Adrenal gland (tissue), 12 donors: ENCODE measurements around the gene TIMM44. TPM values are rescaled to one million over a fixed set of nuclear protein-coding genes. Genes with fewer than 3 reads are reported as not detected.
A peak's percentile ranks its signal among the peaks of the same experiment; 100 is the strongest.

Experiments
- DNase-seq, 7 donors: peaks; one replicate each; pipeline ENCODE4 v3.0.0-alpha.2; 2019 to 2020
- H3K27ac ChIP-seq, 5 donors: fragments of 200-600 bp; sonication (generic) in 4 of 5; 1 replicate in 3 of 5; 2 replicates in 2 of 5; pipeline versions ENCODE4 v1.5.1 to v1.8.0; 2016 to 2020; ENCODE audit warnings: mild to moderate bottlenecking in 1 of 5
- H3K27me3 ChIP-seq: fragments of 200-600 bp; 2 replicates; pipeline ENCODE4 v1.8.0; 2021
- H3K36me3 ChIP-seq, 2 donors: fragments of 200-600 bp; replicated peaks in 1 of 2; 1 replicate in 1 of 2; 2 replicates in 1 of 2; pipeline versions ENCODE4 v1.5.1 to v1.8.0; 2018 to 2022
- H3K4me1 ChIP-seq, 2 donors: fragments of 200-600 bp; replicated peaks in 1 of 2; 1 replicate in 1 of 2; 2 replicates in 1 of 2; pipeline versions ENCODE4 v1.5.1 to v1.8.0; 2018 to 2021
- H3K4me3 ChIP-seq, 4 donors: fragments of 200-600 bp; sonication (generic) in 3 of 4; one replicate each; pipeline ENCODE4 v1.5.1; 2016 to 2018
- H3K9me3 ChIP-seq, 3 donors: fragments of 200-600 bp; sonication (generic) in 1 of 3; replicated peaks in 1 of 3; 1 replicate in 2 of 3; 2 replicates in 1 of 3; pipeline versions ENCODE4 v1.5.1 to v1.8.0; 2016 to 2021
- POLR2A ChIP-seq, 2 donors: fragments of 450-650 bp; IDR thresholded peaks; one replicate each; pipeline ENCODE4 v1.6.1; 2017; ENCODE audit warnings: antibody characterized with exemption in 2 of 2, mild to moderate bottlenecking in 2 of 2, moderate library complexity in 1 of 2
- WGBS, 4 donors: extraction: QIAGEN DNeasy Blood & Tissue Kit in 2 of 4; methylation state at CpG; one replicate each; pipeline versions ENCODE4 v1.1.5 to v1.1.7; 2013 to 2017; 5-methylcytosine and 5-hydroxymethylcytosine counted together
- intact Hi-C, 2 donors: fragments of 100-400 bp; cut with DNase I; formaldehyde crosslinking; loops; one replicate each; pipeline versions ENCODE4 v1.14.1 to v1.15.0; 2022 to 2023
- polyA plus RNA-seq, 3 donors: library from polyadenylated mRNA; stranded (reverse); fragments of 200-250 nt in 2 of 3; fragments of 350-450 nt in 1 of 3; fragmentation: Illumina TruSeq in 1 of 3; extraction: RNeasy Lipid Tissue Mini Kit (QIAGEN cat#74804) in 1 of 3; gene quantifications; one replicate each; pipeline ENCODE4 v1.2.3, GENCODE V29; 2013 to 2014
- total RNA-seq, 9 donors: library from RNA; depleted of rRNA in 4 of 9; stranded (reverse); fragments of >200 nt in 4 of 9; fragments of 120-200 nt in 1 of 9; fragmentation: NEBNext Ultra II Directional in 1 of 9; extraction: Animal tissue kit (Norgen Biotek cat#: 25700) in 1 of 9; gene quantifications; one replicate each; pipeline versions ENCODE4 v1.1.0 to v1.2.4, GENCODE V29; 2013 to 2023
- TF ChIP-seq, protein P1 (sequence below), 6 experiments: fragments of 450-650 bp in 4 of 6; fragments of 200-600 bp in 2 of 6; sonication (generic) in 1 of 6; IDR thresholded peaks; 1 replicate in 5 of 6; 2 replicates in 1 of 6; pipeline versions ENCODE4 v1.5.1 to v1.8.0; 2016 to 2021; ENCODE audit warnings: antibody characterized with exemption in 6 of 6, mild to moderate bottlenecking in 2 of 6, moderate library complexity in 1 of 6
- donor health status: healthy with polysubstance abuse.
- donor health status: Bipolar disorder and iron deficiency.
- donor health status: DM: yes; HTN: yes; CAD: no.
- donor health status: DM: no; HTN: no; CAD: no.
- donor health status: DM: no; HTN: no; CAD: no.
- donor health status: DM: yes; HTN: yes; CAD: no.

The TIMM44 gene
- total and polyA plus RNA-seq, 12 donors = 48.1 to 218 (median 60.8) TPM

DNA sequence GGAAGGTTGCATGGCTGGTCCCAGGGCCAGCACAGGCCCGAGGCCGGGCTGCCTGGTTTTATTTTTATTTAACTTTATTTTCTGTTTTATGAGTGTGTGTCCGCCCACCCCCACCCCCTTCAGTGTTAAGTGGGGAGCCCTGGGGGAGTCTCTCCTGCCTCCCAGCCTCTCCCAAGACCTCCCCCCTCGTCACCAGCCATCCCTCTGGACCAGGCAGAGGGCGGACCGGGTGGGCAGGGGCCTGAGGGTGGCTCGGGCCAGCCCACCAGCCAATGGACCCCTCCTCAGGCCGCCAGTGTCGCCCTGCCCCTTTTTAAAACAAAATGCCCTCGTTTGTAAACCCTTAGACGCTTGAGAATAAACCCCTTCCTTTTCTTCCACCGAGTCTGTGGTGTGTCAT is 29.4 kb downstream of the TIMM44 start:
- Histone ChIP-seq H3K9me3 (no peaks in the 10 kb centered on the region), H3K4me1 (peaks cover 12 to 14% of the 10 kb centered on the region in 2 donors), H3K36me3 (peaks cover 0 to 35% of the 10 kb centered on the region in 2 donors), H3K27ac (no peak overlapping the region), H3K27me3 (peaks cover 25% of the 10 kb centered on the region), H3K4me3 (no peak overlapping the region)
- TF ChIP-seq, protein P1, sequence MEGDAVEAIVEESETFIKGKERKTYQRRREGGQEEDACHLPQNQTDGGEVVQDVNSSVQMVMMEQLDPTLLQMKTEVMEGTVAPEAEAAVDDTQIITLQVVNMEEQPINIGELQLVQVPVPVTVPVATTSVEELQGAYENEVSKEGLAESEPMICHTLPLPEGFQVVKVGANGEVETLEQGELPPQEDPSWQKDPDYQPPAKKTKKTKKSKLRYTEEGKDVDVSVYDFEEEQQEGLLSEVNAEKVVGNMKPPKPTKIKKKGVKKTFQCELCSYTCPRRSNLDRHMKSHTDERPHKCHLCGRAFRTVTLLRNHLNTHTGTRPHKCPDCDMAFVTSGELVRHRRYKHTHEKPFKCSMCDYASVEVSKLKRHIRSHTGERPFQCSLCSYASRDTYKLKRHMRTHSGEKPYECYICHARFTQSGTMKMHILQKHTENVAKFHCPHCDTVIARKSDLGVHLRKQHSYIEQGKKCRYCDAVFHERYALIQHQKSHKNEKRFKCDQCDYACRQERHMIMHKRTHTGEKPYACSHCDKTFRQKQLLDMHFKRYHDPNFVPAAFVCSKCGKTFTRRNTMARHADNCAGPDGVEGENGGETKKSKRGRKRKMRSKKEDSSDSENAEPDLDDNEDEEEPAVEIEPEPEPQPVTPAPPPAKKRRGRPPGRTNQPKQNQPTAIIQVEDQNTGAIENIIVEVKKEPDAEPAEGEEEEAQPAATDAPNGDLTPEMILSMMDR (IDR thresholded peaks at IDR 0.05) = no peak
- TF ChIP-seq POLR2A (IDR thresholded peaks at IDR 0.05) = no peak
- WGBS, 4 donors = 49 to 65% (median 60%) methylated on average over 9 to 12 of the region's 12 CpGs
- no peak for DNase-seq
- intact Hi-C loops = no loop called here

DNA sequence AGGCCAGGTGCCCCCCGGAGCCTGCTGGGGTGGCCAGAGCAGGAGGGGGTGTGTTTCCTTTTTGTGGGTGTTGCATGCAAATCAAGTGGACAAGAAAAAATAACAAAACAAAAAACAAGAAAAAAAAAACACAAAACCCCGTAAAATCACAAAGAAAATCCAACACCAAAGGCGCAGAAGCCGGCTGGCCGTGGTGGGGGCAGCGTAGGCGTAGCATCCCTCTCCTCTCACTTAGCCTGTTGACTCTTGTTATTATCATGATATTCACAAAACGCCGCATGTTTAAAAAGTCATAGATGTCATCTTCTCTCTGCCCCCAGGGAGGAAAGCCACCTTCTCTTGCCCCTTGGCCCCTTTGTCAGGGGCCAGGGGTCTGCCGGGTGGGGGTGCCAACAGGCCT is 29.8 kb downstream of the TIMM44 start:
- TF ChIP-seq, protein P1 (IDR thresholded peaks at IDR 0.05) = no peak
- no peak for TF ChIP-seq POLR2A (IDR thresholded peaks at IDR 0.05)
- peaks cover 12 to 14% of the 10 kb centered on the region in 2 donors for H3K4me1 ChIP-seq
- H3K27me3 ChIP-seq = peaks cover 23% of the 10 kb centered on the region
- intact Hi-C loops = no loop called here
- 83 to 87% (median 87%) methylated on average over 10 of the region's 10 CpGs for WGBS, 4 donors
- H3K4me3 ChIP-seq = no peak overlapping the region
- no peaks in the 10 kb centered on the region for H3K9me3 ChIP-seq
- no peak for DNase-seq
- H3K27ac ChIP-seq = no peak overlapping the region
- peaks cover 0 to 35% of the 10 kb centered on the region in 2 donors for H3K36me3 ChIP-seq

DNA sequence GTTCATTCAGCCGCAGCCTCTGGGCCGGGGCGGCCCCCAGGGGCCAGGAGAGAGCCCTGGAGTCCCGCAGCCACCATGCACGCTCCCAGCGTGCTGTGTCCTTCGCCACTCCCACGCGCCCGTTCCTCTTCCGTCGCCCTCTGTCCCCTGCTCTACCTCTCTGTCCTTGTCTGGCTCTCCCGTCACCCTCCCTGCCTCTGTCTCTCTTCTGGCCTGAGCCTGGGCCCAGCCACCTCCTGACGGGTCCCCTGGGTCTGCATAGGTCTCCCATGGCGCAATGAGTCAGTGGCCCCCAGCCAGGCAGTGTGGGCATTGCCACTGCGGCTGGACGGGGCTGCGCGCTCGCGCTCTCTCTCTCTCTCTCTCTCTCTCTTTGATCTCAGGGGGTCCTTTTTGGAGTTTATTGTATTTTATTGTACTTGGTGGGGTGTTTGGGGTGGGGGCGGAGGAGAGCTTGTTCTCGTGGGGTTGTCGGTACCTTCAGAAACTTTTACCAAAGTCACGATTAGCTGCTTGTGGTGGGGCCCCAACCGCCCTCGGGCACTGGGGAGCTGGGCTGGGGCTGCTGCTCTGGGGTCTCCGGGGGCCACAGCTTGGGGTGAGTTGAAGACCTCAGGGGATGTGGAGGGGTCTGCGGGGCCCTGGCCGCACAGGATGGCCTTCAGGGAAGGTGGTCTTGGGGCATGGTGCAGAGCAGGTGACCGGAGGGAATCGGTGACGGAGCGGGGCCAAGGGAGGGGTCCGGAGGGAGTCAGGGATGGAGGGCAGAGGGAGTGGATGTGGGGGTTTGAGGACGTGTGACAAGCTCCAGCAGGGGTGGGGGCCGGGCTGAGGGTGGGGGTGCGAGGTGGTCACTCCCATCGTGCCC is 30.5 kb downstream of the TIMM44 start:
- TF ChIP-seq, protein P1 (IDR thresholded peaks at IDR 0.05) = no peak
- no peak for TF ChIP-seq POLR2A (IDR thresholded peaks at IDR 0.05)
- Histone ChIP-seq H3K4me1 (peaks cover 12 to 18% of the 10 kb centered on the region in 2 donors), H3K27me3 (peaks cover 18% of the 10 kb centered on the region), H3K36me3 (peaks cover 0 to 35% of the 10 kb centered on the region in 2 donors), H3K9me3 (no peaks in the 10 kb centered on the region), H3K4me3 (no peak overlapping the region), H3K27ac (no peak overlapping the region)
- intact Hi-C loops = no loop called here
- peak in 2 of 7 donors; percentile 25 to 55 for DNase-seq
- WGBS, 4 donors = 92 to 95% (median 94%) methylated on average over 36 to 39 of the region's 39 CpGs

DNA sequence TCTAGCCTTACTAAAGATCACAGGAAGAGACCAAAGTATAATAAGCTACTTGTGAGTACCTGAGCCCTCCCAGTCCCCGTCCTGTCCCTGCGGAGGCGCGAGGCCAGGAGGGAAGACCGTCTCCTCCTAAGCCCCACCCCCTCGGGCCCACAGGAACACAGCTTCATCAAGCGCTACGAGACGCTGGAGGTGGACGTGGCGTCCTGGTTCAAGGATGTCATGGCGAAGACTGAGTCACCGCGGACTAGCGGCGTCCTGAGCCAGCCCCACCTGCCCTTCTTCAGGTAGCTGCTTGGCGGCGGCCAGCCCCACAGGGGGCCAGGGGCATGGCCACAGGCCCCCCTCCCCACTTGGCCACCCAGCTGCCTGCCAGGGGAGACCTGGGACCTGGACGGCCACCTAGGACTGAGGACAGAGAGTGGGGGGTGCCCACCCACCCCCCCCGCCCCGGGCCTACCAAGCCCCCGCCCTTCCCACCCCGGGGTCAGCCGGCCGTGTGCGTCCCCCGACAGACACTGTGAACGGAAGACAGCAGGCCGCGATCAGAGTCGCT is 31.2 kb downstream of the TIMM44 start:
- intact Hi-C loops = no loop called here
- 86 to 95% (median 90%) methylated on average over 13 to 31 of the region's 31 CpGs for WGBS, 4 donors
- Histone ChIP-seq H3K9me3 (no peaks in the 10 kb centered on the region), H3K27ac (no peak overlapping the region), H3K27me3 (peaks cover 11% of the 10 kb centered on the region), H3K4me1 (peaks cover 7 to 19% of the 10 kb centered on the region in 2 donors), H3K36me3 (peaks cover 0 to 35% of the 10 kb centered on the region in 2 donors), H3K4me3 (no peak overlapping the region)
- DNase-seq = peak in 2 of 7 donors; percentile 23 to 52
- no peak for TF ChIP-seq POLR2A (IDR thresholded peaks at IDR 0.05)
- TF ChIP-seq, protein P1 (IDR thresholded peaks at IDR 0.05) = no peak
